IMR-90 (cell line): ENCODE measurements around the gene XKR7.
A peak's percentile ranks its signal among the peaks of the same experiment; 100 is the strongest.

Source experiments
- CEBPB ChIP-seq: IDR thresholded peaks from 2 replicates; pipeline ENCODE4 v1.6.1; 2012; ENCODE audit warnings: low read depth, low read length, improper control_type of control experiment
- MXI1 ChIP-seq: IDR thresholded peaks from 2 replicates; pipeline ENCODE4 v1.6.1; 2012; ENCODE audit warnings: low read depth, mild to moderate bottlenecking, low read length, moderate library complexity, borderline replicate concordance
- RFX5 ChIP-seq: IDR thresholded peaks from 2 replicates; pipeline ENCODE4 v1.8.0; 2012; ENCODE audit warnings: low read depth, mild to moderate bottlenecking, low read length, moderate library complexity
- TF ChIP-seq, protein P1 (sequence below): conservative IDR thresholded peaks from 2 replicates; pipeline ENCODE4 v1.5.1; 2012; ENCODE audit warnings: mild to moderate bottlenecking, low read depth, low read length, improper control_type of control experiment

DNA sequence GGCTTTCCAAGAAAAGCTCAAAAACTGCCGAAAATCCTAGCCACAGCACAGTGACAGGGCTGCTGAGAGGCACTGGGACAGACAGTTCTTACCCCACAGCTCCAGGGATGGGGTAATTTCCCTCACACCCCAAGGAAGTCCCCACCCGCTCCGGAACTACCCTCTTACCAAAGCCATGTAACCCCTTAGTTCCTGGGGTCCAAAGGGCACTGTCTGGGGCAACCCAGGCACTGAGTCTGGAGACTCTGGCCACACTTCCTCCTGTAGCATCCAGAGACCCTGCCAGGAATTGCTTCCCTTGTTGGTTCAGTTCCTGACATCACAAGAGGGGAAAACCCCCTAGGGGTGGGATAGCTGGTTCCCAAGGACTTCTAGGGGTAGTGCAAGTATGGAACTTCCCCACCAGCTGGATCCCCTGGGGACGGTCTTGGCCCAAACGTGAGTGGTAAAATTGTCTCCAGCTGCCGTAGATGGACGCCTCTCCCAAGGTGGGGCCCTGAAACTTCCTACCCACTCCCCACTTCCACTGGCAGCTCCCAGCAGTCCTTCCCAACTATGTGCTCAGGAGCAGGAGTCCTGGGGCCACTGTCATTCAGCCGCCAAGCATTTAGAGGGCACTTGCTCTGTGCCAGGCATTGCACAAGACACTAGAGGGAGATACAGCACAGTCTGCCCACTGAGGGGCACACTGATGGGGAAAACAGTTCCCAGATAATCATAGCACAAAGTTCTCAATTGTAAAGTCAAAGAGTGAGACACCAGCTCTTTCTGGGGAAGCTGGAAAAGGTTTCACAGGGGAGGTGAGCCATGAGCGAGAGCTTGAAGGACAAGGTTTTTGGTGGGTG, 66.9 kb downstream of the XKR7 start:
- TF ChIP-seq, protein P1, sequence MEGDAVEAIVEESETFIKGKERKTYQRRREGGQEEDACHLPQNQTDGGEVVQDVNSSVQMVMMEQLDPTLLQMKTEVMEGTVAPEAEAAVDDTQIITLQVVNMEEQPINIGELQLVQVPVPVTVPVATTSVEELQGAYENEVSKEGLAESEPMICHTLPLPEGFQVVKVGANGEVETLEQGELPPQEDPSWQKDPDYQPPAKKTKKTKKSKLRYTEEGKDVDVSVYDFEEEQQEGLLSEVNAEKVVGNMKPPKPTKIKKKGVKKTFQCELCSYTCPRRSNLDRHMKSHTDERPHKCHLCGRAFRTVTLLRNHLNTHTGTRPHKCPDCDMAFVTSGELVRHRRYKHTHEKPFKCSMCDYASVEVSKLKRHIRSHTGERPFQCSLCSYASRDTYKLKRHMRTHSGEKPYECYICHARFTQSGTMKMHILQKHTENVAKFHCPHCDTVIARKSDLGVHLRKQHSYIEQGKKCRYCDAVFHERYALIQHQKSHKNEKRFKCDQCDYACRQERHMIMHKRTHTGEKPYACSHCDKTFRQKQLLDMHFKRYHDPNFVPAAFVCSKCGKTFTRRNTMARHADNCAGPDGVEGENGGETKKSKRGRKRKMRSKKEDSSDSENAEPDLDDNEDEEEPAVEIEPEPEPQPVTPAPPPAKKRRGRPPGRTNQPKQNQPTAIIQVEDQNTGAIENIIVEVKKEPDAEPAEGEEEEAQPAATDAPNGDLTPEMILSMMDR, result peak; percentile 46
- no peak for TF ChIP-seq RFX5
- no peak for TF ChIP-seq MXI1
- TF ChIP-seq CEBPB, result peak; percentile 34; the same call in 1 of the 2 replicates
